H1 (cell line): ENCODE data around the gene PLCL1. TPM values are rescaled to one million over a fixed set of nuclear protein-coding genes. Genes with fewer than 3 reads are reported as not detected.

Source experiments
- CTCF ChIA-PET: fragments of 300-600 bp; sonication (Branson Sonifier 250); formaldehyde crosslinking; loops from one replicate; lab custom pipeline; 2021; ENCODE audit not compliant: partially characterized antibody; lab: Charles Lee
- POLR2A ChIA-PET: fragments of 300-600 bp; sonication (Branson Sonifier 250); formaldehyde crosslinking; loops from one replicate; lab custom pipeline; 2021; ENCODE audit warnings: inconsistent platforms; ENCODE audit not compliant: partially characterized antibody; lab: Charles Lee
- DNase-seq, 2 experiments: peaks; one replicate each; pipeline versions ENCODE4 v3.0.0 to v3.0.0-alpha.2; 2010 to 2022; ENCODE audit warnings: low spot score in 2 of 2, low read depth in 1 of 2, mixed read lengths in 1 of 2
- FAIRE-seq: peaks from 2 replicates; lab custom pipeline; 2011; peaks lifted over from hg19 to GRCh38; lab: Jason Lieb, UNC
- H2AFZ ChIP-seq: 2 replicates; pipeline ENCODE4 v1.8.1; 2012; ENCODE audit warnings: low read length, inconsistent platforms
- H2AK5ac ChIP-seq: 2 replicates; pipeline ENCODE4 v1.6.1; 2013; ENCODE audit warnings: low read depth, low read length
- H2BK120ac ChIP-seq: replicated peaks from 2 replicates; pipeline ENCODE3; 2013; ENCODE audit warnings: low read depth, low read length, inconsistent platforms
- H2BK12ac ChIP-seq: 2 replicates; pipeline ENCODE4 v1.6.1; 2013; ENCODE audit warnings: low read depth, low read length
- H2BK15ac ChIP-seq: 2 replicates; pipeline ENCODE4 v1.6.1; 2013; ENCODE audit warnings: low read length
- H2BK20ac ChIP-seq: 2 replicates; pipeline ENCODE4 v1.6.1; 2013; ENCODE audit warnings: low read length
- H2BK5ac ChIP-seq: 2 replicates; pipeline ENCODE4 v1.6.1; 2013; ENCODE audit warnings: low read depth, low read length
- H3K14ac ChIP-seq: 2 replicates; pipeline ENCODE4 v1.6.1; 2013; ENCODE audit warnings: inconsistent platforms; ENCODE audit not compliant: insufficient read length
- H3K18ac ChIP-seq: 2 replicates; pipeline ENCODE4 v1.6.1; 2013; ENCODE audit warnings: low read length; ENCODE audit errors: extremely low read depth
- H3K23ac ChIP-seq: 2 replicates; pipeline ENCODE4 v1.6.1; 2013; ENCODE audit warnings: inconsistent platforms; ENCODE audit not compliant: insufficient read length
- H3K23me2 ChIP-seq: 2 replicates; pipeline ENCODE4 v1.6.1; 2013; ENCODE audit warnings: low read depth, low read length
- H3K27ac ChIP-seq: 2 replicates; pipeline ENCODE4 v1.6.1; 2011; ENCODE audit warnings: low read depth, low read length, inconsistent platforms
- H3K27me3 ChIP-seq, 4 experiments: replicated peaks in 1 of 4; 1 replicate in 1 of 4; 2 replicates in 3 of 4; pipeline versions ENCODE4 v1.6.1 to v1.8.1; 2011 to 2013; ENCODE audit warnings: low read length in 3 of 4, mild to moderate bottlenecking in 3 of 4, inconsistent platforms in 2 of 4, mixed read lengths in 2 of 4, moderate library complexity in 1 of 4; ENCODE audit not compliant: control insufficient read depth in 3 of 4, insufficient read depth in 3 of 4; ENCODE audit errors: extremely low read depth in 1 of 4
- H3K36me3 ChIP-seq, 4 experiments: 2 replicates each; pipeline versions ENCODE4 v1.6.1 to v1.8.1; 2011 to 2013; ENCODE audit warnings: mild to moderate bottlenecking in 4 of 4, low read length in 3 of 4, moderate library complexity in 2 of 4, control low read depth in 1 of 4, inconsistent platforms in 1 of 4; ENCODE audit not compliant: insufficient read depth in 4 of 4, control insufficient read depth in 2 of 4
- H3K4ac ChIP-seq: replicated peaks from 2 replicates; pipeline ENCODE3; 2013; ENCODE audit warnings: low read length, low read depth, mixed read lengths, inconsistent platforms; ENCODE audit not compliant: insufficient read length
- H3K4me1 ChIP-seq, 4 experiments: replicated peaks in 1 of 4; 1 replicate in 1 of 4; 2 replicates in 3 of 4; pipeline versions ENCODE4 v1.6.1 to v1.8.1; 2011 to 2013; ENCODE audit warnings: low read length in 3 of 4, inconsistent platforms in 2 of 4, mixed read lengths in 1 of 4; ENCODE audit not compliant: insufficient read depth in 4 of 4, control insufficient read depth in 3 of 4
- H3K4me2 ChIP-seq, 2 experiments: 2 replicates each; pipeline versions ENCODE4 v1.6.1 to v1.8.1; 2011 to 2013; ENCODE audit warnings: low read depth in 2 of 2, low read length in 2 of 2, control low read depth in 1 of 2, inconsistent platforms in 1 of 2, mild to moderate bottlenecking in 1 of 2; ENCODE audit not compliant: insufficient read depth in 1 of 2
- H3K4me3 ChIP-seq, 4 experiments: fragments of 200-600, 300-600 bp in 1 of 4; sonication (generic), shearing (Covaris generic), sonication (Bioruptor Twin) in 1 of 4; 2 replicates each; pipeline versions ENCODE4 v1.5.1 to v1.8.1; 2011 to 2016; ENCODE audit warnings: low read length in 4 of 4, low read depth in 3 of 4, control low read depth in 2 of 4, inconsistent platforms in 2 of 4, mild to moderate bottlenecking in 2 of 4, mixed read lengths in 1 of 4, moderate library complexity in 1 of 4; ENCODE audit not compliant: insufficient read depth in 2 of 4; ENCODE audit errors: extremely low read depth in 1 of 4
- H3K56ac ChIP-seq: replicated peaks from 2 replicates; pipeline ENCODE3; 2013; ENCODE audit warnings: low read depth, mild to moderate bottlenecking, mixed read lengths, low read length, inconsistent platforms; ENCODE audit not compliant: insufficient read length
- H3K79me1 ChIP-seq: 2 replicates; pipeline ENCODE4 v1.6.1; 2013; ENCODE audit warnings: low read depth, low read length, control low read depth
- H3K79me2 ChIP-seq, 2 experiments: 2 replicates each; pipeline versions ENCODE4 v1.6.1 to v1.8.1; 2012 to 2013; ENCODE audit warnings: low read length in 2 of 2, mild to moderate bottlenecking in 2 of 2, inconsistent platforms in 1 of 2; ENCODE audit not compliant: insufficient read depth in 2 of 2, control insufficient read depth in 1 of 2
- H3K9ac ChIP-seq, 4 experiments: replicated peaks in 1 of 4; 1 replicate in 1 of 4; 2 replicates in 3 of 4; pipeline versions ENCODE4 v1.6.1 to v1.8.1; 2011 to 2013; ENCODE audit warnings: low read depth in 3 of 4, low read length in 3 of 4, control low read depth in 2 of 4, mild to moderate bottlenecking in 2 of 4, moderate library complexity in 2 of 4, inconsistent platforms in 1 of 4; ENCODE audit errors: extremely low read depth in 1 of 4
- H3K9me3 ChIP-seq, 2 experiments: 2 replicates each; pipeline versions ENCODE4 v1.6.1 to v1.8.1; 2012 to 2013; ENCODE audit warnings: mild to moderate bottlenecking in 2 of 2, moderate library complexity in 2 of 2, control low read depth in 1 of 2, inconsistent platforms in 1 of 2, low read depth in 1 of 2, low read length in 1 of 2, mixed read lengths in 1 of 2; ENCODE audit not compliant: insufficient read depth in 2 of 2
- H4K20me1 ChIP-seq, 2 experiments: replicated peaks in 1 of 2; 2 replicates each; pipeline versions ENCODE3 to v1.8.1; 2011 to 2013; ENCODE audit warnings: inconsistent platforms in 2 of 2, low read length in 2 of 2, mild to moderate bottlenecking in 1 of 2; ENCODE audit not compliant: insufficient read depth in 2 of 2, control insufficient read depth in 1 of 2
- H4K5ac ChIP-seq: 2 replicates; pipeline ENCODE4 v1.6.1; 2013; ENCODE audit warnings: low read length, low read depth, mixed read lengths, inconsistent platforms; ENCODE audit not compliant: insufficient read length
- H4K8ac ChIP-seq: 2 replicates; pipeline ENCODE4 v1.8.0; 2013; ENCODE audit warnings: mild to moderate bottlenecking, moderate library complexity, low read length, inconsistent platforms; ENCODE audit not compliant: insufficient read depth; ENCODE audit errors: extremely low read depth
- H4K91ac ChIP-seq: replicated peaks from 2 replicates; pipeline ENCODE3; 2013; ENCODE audit warnings: low read length, mixed read lengths, inconsistent platforms; ENCODE audit not compliant: insufficient read length
- CHD1 ChIP-seq: IDR thresholded peaks from 2 replicates; pipeline ENCODE4 v1.6.1; 2012; ENCODE audit warnings: low read depth, low read length, improper control_type of control experiment
- CREB1 ChIP-seq: IDR thresholded peaks from 2 replicates; pipeline ENCODE4 v1.6.1; 2012; ENCODE audit warnings: inconsistent platforms
- CTBP2 ChIP-seq: IDR thresholded peaks from 2 replicates; pipeline ENCODE4 v1.7.0; 2011; ENCODE audit warnings: borderline replicate concordance, mild to moderate bottlenecking, moderate library complexity, mixed read lengths, low read length; ENCODE audit not compliant: insufficient read depth, insufficient read length
- GABPA ChIP-seq: IDR thresholded peaks from 2 replicates; pipeline ENCODE4 v1.6.1; 2011; ENCODE audit warnings: mild to moderate bottlenecking, low read length, moderate library complexity, borderline replicate concordance; ENCODE audit not compliant: insufficient read depth
- JUN ChIP-seq: IDR thresholded peaks from 2 replicates; pipeline ENCODE4 v1.6.1; 2011; ENCODE audit warnings: low read depth, mild to moderate bottlenecking, improper control_type of control experiment, low read length
- JUND ChIP-seq: IDR thresholded peaks from 2 replicates; pipeline ENCODE4 v1.6.1; 2011; ENCODE audit warnings: mild to moderate bottlenecking, improper control_type of control experiment, low read length
- KDM5A ChIP-seq: fragments of 200-600 bp; IDR thresholded peaks from 2 replicates; pipeline ENCODE4 v1.7.1; 2012; ENCODE audit warnings: mild to moderate bottlenecking, low read length, inconsistent platforms, mixed read lengths
- RBBP5 ChIP-seq: IDR thresholded peaks from 2 replicates; pipeline ENCODE4 v1.7.1; 2012; ENCODE audit warnings: low read depth, mild to moderate bottlenecking, inconsistent platforms, low read length, moderate library complexity, borderline replicate concordance
- RXRA ChIP-seq: IDR thresholded peaks from 2 replicates; pipeline ENCODE4 v1.6.1; 2011; ENCODE audit warnings: low read depth, mild to moderate bottlenecking, low read length, moderate library complexity; ENCODE audit not compliant: insufficient read depth
- SIX5 ChIP-seq: IDR thresholded peaks from 2 replicates; pipeline ENCODE4 v1.6.1; 2011; ENCODE audit warnings: mild to moderate bottlenecking, low read depth, low read length
- SP2 ChIP-seq: IDR thresholded peaks from 2 replicates; pipeline ENCODE4 v1.6.1; 2012; ENCODE audit warnings: mild to moderate bottlenecking, low read length, inconsistent platforms
- SP4 ChIP-seq: IDR thresholded peaks from 2 replicates; pipeline ENCODE4 v1.6.1; 2012; ENCODE audit warnings: low read length, inconsistent platforms
- TEAD4 ChIP-seq: IDR thresholded peaks from 2 replicates; pipeline ENCODE4 v1.6.1; 2012; ENCODE audit warnings: low read depth, low read length, inconsistent platforms, mixed read lengths
- YY1 ChIP-seq: IDR thresholded peaks from 2 replicates; pipeline ENCODE4 v1.6.1; 2011; ENCODE audit warnings: low read depth, mild to moderate bottlenecking, low read length
- WGBS, 2 experiments: shearing (Covaris generic) in 1 of 2; methylation state at CpG; one replicate each; pipeline versions ENCODE4 v1.1.6 to v1.1.7; 2013 to 2015; ENCODE audit warnings: low lambda C conversion rate in 2 of 2, mixed read lengths in 2 of 2, inconsistent platforms in 1 of 2, low coverage in 1 of 2, missing lambda C conversion rate in 1 of 2; ENCODE audit not compliant: insufficient replicate concordance in 2 of 2, insufficient coverage in 1 of 2, insufficient read length in 1 of 2; ENCODE audit errors: extremely low coverage in 1 of 2, missing lambda C conversion rate in 1 of 2; 5-methylcytosine and 5-hydroxymethylcytosine counted together
- polyA plus RNA-seq, 7 experiments: library from polyadenylated mRNA; depleted of rRNA in 3 of 7; stranded (reverse) in 5 of 7; unstranded in 2 of 7; fragments of >200 nt in 5 of 7; fragments of 200-250 nt in 2 of 7; gene quantifications; 1 replicate in 5 of 7; 2 replicates in 1 of 7; 4 replicates in 1 of 7; pipeline versions ENCODE4 v1.2.1 to v1.2.3, GENCODE V29; 2011 to 2013; ENCODE audit warnings: missing spikeins in 2 of 7, mixed read lengths in 2 of 7
- total RNA-seq: library from RNA; stranded (reverse); fragmentation: NEBNext Ultra II Directional; extraction: Animal tissue kit (Norgen Biotek cat#: 25700); gene quantifications from 2 replicates; pipeline ENCODE4 v1.2.1, GENCODE V29; 2021
- TF ChIP-seq, protein P1 (sequence below): IDR thresholded peaks from 2 replicates; pipeline ENCODE4 v1.6.1; 2012; ENCODE audit warnings: low read length, inconsistent platforms

PLCL1 gene
- total and polyA plus RNA-seq, 2 of the 8 experiments (the other 6 are each of a cell fraction or from before 2014, with no cell fraction given), result not detected

DNA sequence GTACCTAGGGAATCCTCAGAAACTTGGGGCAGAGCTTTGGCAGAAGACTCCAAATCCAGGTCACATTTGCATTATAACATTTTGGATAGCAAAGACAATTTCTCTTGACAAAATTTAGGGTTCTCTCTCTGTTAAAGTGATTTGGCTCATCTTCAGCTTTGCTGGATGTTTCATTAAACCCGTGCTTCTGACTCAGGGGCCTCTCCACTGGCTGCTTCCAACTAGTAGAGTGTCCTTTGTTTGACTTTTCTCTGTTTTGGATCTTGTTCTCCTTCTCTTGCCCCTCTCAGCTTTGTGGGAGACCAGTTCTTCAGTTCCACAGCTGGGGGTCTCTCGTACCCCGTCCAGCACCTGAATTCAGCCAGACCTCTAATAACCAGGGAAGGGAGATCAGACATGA lies 145.6 kb downstream of the PLCL1 start:
- Histone ChIP-seq H4K91ac (no peak overlapping the region), H3K56ac (no peak overlapping the region), H4K20me1 (no peaks in the 10 kb centered on the region), H3K14ac (no peak overlapping the region), H3K27me3 (no peaks in the 10 kb centered on the region), H3K4me3 (no peak overlapping the region), H3K9ac (no peak overlapping the region), H3K4ac (no peak overlapping the region), H2BK120ac (no peak overlapping the region), H3K36me3 (no peaks in the 10 kb centered on the region), H3K18ac (no peak overlapping the region), H3K27ac (no peak overlapping the region), H2BK15ac (no peak overlapping the region), H3K23ac (no peak overlapping the region), H2BK5ac (no peak overlapping the region), H3K4me1 (peaks cover 2 to 8% (median 2%) of the 10 kb centered on the region in 4 experiments; a peak in 4 of 7 replicates), H2BK12ac (no peak overlapping the region), H3K23me2 (peaks cover 3% of the 10 kb centered on the region; the same call in 1 of the 2 replicates), H2BK20ac (no peak overlapping the region), H2AK5ac (no peak overlapping the region), H3K79me1 (no peaks in the 10 kb centered on the region), H2AFZ (no peak overlapping the region), H3K9me3 (no peaks in the 10 kb centered on the region), H3K4me2 (no peak overlapping the region), H4K8ac (no peak overlapping the region), H3K79me2 (no peaks in the 10 kb centered on the region), H4K5ac (no peak overlapping the region)
- no peak for FAIRE-seq
- ChIA-PET POLR2A (no interaction called here), CTCF (no interaction called here)
- 89% methylated on average over 3 of the region's 3 CpGs; no CpG with 5 or more reads in 1 of the 2 experiments for WGBS, 2 experiments
- DNase-seq, result no peak
- TF ChIP-seq CTBP2 (no peak), CREB1 (no peak), KDM5A (no peak), JUN (no peak), GABPA (no peak), CHD1 (no peak), RBBP5 (no peak), SP4 (no peak), TEAD4 (no peak), RXRA (no peak), JUND (no peak), SIX5 (no peak), SP2 (no peak), YY1 (no peak)
- TF ChIP-seq, protein P1, sequence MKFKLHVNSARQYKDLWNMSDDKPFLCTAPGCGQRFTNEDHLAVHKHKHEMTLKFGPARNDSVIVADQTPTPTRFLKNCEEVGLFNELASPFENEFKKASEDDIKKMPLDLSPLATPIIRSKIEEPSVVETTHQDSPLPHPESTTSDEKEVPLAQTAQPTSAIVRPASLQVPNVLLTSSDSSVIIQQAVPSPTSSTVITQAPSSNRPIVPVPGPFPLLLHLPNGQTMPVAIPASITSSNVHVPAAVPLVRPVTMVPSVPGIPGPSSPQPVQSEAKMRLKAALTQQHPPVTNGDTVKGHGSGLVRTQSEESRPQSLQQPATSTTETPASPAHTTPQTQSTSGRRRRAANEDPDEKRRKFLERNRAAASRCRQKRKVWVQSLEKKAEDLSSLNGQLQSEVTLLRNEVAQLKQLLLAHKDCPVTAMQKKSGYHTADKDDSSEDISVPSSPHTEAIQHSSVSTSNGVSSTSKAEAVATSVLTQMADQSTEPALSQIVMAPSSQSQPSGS, result no peak
